ENCODE measurements around the gene CCDC134.

DNA sequence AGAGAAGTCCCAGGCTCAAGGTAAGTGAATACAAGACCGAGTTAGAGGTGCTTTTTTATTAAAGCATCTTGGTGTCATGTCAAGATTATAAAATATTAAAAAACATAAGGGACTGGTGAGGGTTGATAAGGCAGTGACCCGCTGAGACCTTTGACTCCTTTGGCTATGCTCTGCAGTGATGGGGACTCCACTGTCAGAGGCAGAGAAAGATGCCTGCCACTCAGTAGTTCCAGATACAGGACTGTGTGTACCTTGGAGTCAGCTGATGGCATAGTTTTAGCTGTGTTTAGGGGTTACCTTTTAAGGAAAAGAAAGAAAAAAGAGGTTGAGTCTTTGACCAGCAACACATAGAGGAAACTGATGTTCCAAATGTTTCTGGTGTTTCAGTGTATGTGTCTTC lies 73.6 kb downstream of the CCDC134 start:
- TF ChIP-seq, protein P1, sequence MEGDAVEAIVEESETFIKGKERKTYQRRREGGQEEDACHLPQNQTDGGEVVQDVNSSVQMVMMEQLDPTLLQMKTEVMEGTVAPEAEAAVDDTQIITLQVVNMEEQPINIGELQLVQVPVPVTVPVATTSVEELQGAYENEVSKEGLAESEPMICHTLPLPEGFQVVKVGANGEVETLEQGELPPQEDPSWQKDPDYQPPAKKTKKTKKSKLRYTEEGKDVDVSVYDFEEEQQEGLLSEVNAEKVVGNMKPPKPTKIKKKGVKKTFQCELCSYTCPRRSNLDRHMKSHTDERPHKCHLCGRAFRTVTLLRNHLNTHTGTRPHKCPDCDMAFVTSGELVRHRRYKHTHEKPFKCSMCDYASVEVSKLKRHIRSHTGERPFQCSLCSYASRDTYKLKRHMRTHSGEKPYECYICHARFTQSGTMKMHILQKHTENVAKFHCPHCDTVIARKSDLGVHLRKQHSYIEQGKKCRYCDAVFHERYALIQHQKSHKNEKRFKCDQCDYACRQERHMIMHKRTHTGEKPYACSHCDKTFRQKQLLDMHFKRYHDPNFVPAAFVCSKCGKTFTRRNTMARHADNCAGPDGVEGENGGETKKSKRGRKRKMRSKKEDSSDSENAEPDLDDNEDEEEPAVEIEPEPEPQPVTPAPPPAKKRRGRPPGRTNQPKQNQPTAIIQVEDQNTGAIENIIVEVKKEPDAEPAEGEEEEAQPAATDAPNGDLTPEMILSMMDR (conservative IDR thresholded peaks at IDR 0.05; ENCODE audit: low read depth, low read length) = no peak
- no peak for TF ChIP-seq EZH2phosphoT487 (IDR thresholded peaks at IDR 0.05; ENCODE audit: borderline replicate concordance, low read length)
